ENCODE data around the gene XYLT1. TPM values are rescaled to one million over a fixed set of nuclear protein-coding genes. Genes with fewer than 3 reads are reported as not detected.

XYLT1 gene
- total RNA-seq, 1 experiment from 2014 or later = 7.5 TPM

DNA sequence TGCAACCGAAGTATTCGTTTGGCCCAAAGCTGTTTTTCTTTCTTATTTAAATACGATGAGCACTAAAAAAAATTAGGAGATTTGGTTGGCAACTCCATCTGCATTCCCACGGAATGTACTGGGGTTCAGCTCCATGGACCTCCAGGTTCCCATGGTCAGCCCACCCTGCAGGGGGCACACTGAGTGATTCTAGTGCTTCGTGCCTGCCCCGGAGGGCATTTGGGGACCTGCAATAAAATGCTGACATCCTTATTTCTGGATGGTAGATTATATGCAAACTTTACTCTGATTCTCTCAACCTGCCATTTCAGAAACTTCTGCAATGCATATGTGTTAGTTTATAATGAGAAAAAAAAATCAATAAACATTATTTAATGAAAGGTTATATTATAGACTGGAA, 339.4 kb downstream of the XYLT1 start:
- TF ChIP-seq, protein P1, sequence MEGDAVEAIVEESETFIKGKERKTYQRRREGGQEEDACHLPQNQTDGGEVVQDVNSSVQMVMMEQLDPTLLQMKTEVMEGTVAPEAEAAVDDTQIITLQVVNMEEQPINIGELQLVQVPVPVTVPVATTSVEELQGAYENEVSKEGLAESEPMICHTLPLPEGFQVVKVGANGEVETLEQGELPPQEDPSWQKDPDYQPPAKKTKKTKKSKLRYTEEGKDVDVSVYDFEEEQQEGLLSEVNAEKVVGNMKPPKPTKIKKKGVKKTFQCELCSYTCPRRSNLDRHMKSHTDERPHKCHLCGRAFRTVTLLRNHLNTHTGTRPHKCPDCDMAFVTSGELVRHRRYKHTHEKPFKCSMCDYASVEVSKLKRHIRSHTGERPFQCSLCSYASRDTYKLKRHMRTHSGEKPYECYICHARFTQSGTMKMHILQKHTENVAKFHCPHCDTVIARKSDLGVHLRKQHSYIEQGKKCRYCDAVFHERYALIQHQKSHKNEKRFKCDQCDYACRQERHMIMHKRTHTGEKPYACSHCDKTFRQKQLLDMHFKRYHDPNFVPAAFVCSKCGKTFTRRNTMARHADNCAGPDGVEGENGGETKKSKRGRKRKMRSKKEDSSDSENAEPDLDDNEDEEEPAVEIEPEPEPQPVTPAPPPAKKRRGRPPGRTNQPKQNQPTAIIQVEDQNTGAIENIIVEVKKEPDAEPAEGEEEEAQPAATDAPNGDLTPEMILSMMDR (IDR thresholded peaks at IDR 0.05; ENCODE audit: unreplicated experiment) = no peak
- no peaks in the 10 kb centered on the region for H3K27me3 Mint-ChIP-seq (ENCODE audit: unreplicated experiment)
- no peak overlapping the region for H3K4me3 Mint-ChIP-seq (ENCODE audit: low read depth, unreplicated experiment)
- BruUV-seq (replicated peaks) = no TSS peak
- CTCF ChIA-PET = no interaction called here
- H3K36me3 Mint-ChIP-seq (ENCODE audit: insufficient read depth, unreplicated experiment) = no peaks in the 10 kb centered on the region
- H3K27ac Mint-ChIP-seq (ENCODE audit: unreplicated experiment) = no peak overlapping the region
- DNase-seq = no peak
- H3K4me1 Mint-ChIP-seq (ENCODE audit: low read depth, unreplicated experiment) = no peaks in the 10 kb centered on the region
- intact Hi-C loops (cut with micrococcal nuclease; ENCODE audit: unreplicated experiment) = no loop called here
- H3K9me3 Mint-ChIP-seq (ENCODE audit: low read depth, unreplicated experiment) = no peaks in the 10 kb centered on the region

GRCh38 chr16:17130733-17131132, 340.0 kb downstream of the XYLT1 start:
- no peak overlapping the region for H3K4me3 Mint-ChIP-seq (ENCODE audit: low read depth, unreplicated experiment)
- CTCF ChIA-PET = no interaction called here
- no peaks in the 10 kb centered on the region for H3K4me1 Mint-ChIP-seq (ENCODE audit: low read depth, unreplicated experiment)
- TF ChIP-seq, protein P1 (IDR thresholded peaks at IDR 0.05; ENCODE audit: unreplicated experiment) = no peak
- no peaks in the 10 kb centered on the region for H3K9me3 Mint-ChIP-seq (ENCODE audit: low read depth, unreplicated experiment)
- no TSS peak for BruUV-seq (replicated peaks)
- no peaks in the 10 kb centered on the region for H3K36me3 Mint-ChIP-seq (ENCODE audit: insufficient read depth, unreplicated experiment)
- H3K27me3 Mint-ChIP-seq (ENCODE audit: unreplicated experiment) = no peaks in the 10 kb centered on the region
- no peak for DNase-seq
- H3K27ac Mint-ChIP-seq (ENCODE audit: unreplicated experiment) = no peak overlapping the region
- intact Hi-C loops (cut with micrococcal nuclease; ENCODE audit: unreplicated experiment) = no loop called here

DNA sequence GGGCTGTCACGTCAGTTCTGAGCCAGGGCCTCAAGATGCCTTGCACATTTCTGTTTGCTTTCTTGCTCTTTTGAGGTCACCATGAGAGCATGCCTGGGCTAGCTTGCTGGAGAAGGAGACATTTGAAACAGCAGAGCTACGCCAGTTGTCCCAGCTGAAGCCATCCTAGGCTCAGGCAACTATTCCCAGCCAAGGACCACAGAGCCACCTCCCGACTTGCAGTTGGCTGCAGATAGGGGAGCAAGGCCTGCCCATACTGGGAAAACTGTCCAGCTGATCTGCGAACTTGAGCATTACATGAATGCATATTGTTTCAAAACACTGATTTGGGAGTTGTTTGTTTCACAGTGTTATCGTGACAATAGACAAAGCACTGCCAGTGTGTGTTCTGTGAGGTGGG, 340.8 kb downstream of the XYLT1 start:
- no peaks in the 10 kb centered on the region for H3K27me3 Mint-ChIP-seq (ENCODE audit: unreplicated experiment)
- no peak for DNase-seq
- no peaks in the 10 kb centered on the region for H3K4me1 Mint-ChIP-seq (ENCODE audit: low read depth, unreplicated experiment)
- no peaks in the 10 kb centered on the region for H3K36me3 Mint-ChIP-seq (ENCODE audit: insufficient read depth, unreplicated experiment)
- intact Hi-C loops (cut with micrococcal nuclease; ENCODE audit: unreplicated experiment) = no loop called here
- H3K27ac Mint-ChIP-seq (ENCODE audit: unreplicated experiment) = no peak overlapping the region
- peaks cover 3% of the 10 kb centered on the region for H3K9me3 Mint-ChIP-seq (ENCODE audit: low read depth, unreplicated experiment)
- no peak overlapping the region for H3K4me3 Mint-ChIP-seq (ENCODE audit: low read depth, unreplicated experiment)
- BruUV-seq (replicated peaks) = no TSS peak
- CTCF ChIA-PET = no interaction called here
- TF ChIP-seq, protein P1 (IDR thresholded peaks at IDR 0.05; ENCODE audit: unreplicated experiment) = no peak

DNA sequence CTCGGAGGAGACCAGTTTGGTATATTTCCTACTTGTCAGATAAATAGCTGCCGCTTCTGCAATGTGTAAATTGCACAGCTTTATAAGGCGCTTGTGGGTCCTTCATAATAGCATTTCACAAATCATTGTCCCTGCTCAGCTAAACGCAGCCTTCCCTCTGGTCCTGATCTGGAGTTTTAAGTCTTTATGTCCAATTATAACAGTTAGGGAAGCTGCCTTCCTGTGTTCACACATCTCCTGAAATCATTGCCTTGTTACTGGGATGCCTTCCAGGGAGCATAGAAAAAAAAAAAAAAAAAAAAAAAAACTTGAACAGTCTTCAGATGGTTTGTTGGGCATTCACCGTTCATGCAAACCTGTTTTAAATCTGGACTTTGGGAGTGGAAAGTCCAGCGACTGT, 342.0 kb downstream of the XYLT1 start:
- CTCF ChIA-PET = no interaction called here
- intact Hi-C loops (cut with micrococcal nuclease; ENCODE audit: unreplicated experiment) = no loop called here
- Mint-ChIP-seq H3K9me3 (ENCODE audit: low read depth, unreplicated experiment) (peaks cover 3% of the 10 kb centered on the region), H3K27me3 (ENCODE audit: unreplicated experiment) (no peaks in the 10 kb centered on the region), H3K36me3 (ENCODE audit: insufficient read depth, unreplicated experiment) (no peaks in the 10 kb centered on the region), H3K4me1 (ENCODE audit: low read depth, unreplicated experiment) (no peaks in the 10 kb centered on the region), H3K4me3 (ENCODE audit: low read depth, unreplicated experiment) (no peak overlapping the region), H3K27ac (ENCODE audit: unreplicated experiment) (no peak overlapping the region)
- BruUV-seq (replicated peaks) = no TSS peak
- TF ChIP-seq, protein P1 (IDR thresholded peaks at IDR 0.05; ENCODE audit: unreplicated experiment) = no peak
- no peak for DNase-seq

- DNase-seq = no peak
- Mint-ChIP-seq H3K27me3 (ENCODE audit: unreplicated experiment) (no peaks in the 10 kb centered on the region), H3K4me1 (ENCODE audit: low read depth, unreplicated experiment) (no peaks in the 10 kb centered on the region), H3K27ac (ENCODE audit: unreplicated experiment) (no peak overlapping the region), H3K9me3 (ENCODE audit: low read depth, unreplicated experiment) (peaks cover 3% of the 10 kb centered on the region), H3K36me3 (ENCODE audit: insufficient read depth, unreplicated experiment) (no peaks in the 10 kb centered on the region), H3K4me3 (ENCODE audit: low read depth, unreplicated experiment) (no peak overlapping the region)
- TF ChIP-seq, protein P1 (IDR thresholded peaks at IDR 0.05; ENCODE audit: unreplicated experiment) = no peak
- CTCF ChIA-PET = no interaction called here
- intact Hi-C loops (cut with micrococcal nuclease; ENCODE audit: unreplicated experiment) = no loop called here
- BruUV-seq (replicated peaks) = no TSS peak
Measured at GRCh38 chr16:17126156-17126555, 344.6 kb downstream of the XYLT1 start.
